Hematopoietic multipotent progenitor cell (in vitro differentiated cells): ENCODE measurements around the gene ARHGEF4. TPM values are rescaled to one million over a fixed set of nuclear protein-coding genes. Genes with fewer than 3 reads are reported as not detected.
A peak's percentile ranks its signal among the peaks of the same experiment; 100 is the strongest.
"Not testable (repeated sequence)": the region's sequence is repeated elsewhere in the genome, so short reads cannot be mapped to it uniquely, and the experiment has no call there.

Source experiments
- DNase-seq, 3 donors: peaks; one replicate each; pipeline ENCODE4 v3.0.0-alpha.2; 2011 to 2015; ENCODE audit warnings: low read depth in 2 of 3, low spot score in 2 of 3
- total RNA-seq: library from RNA; depleted of rRNA; stranded (reverse); fragments of >200 nt; gene quantifications from one replicate; pipeline ENCODE4 v1.2.3, GENCODE V29; 2012

Gene ARHGEF4
- total RNA-seq, 1 donor: under 0.01 TPM

DNA sequence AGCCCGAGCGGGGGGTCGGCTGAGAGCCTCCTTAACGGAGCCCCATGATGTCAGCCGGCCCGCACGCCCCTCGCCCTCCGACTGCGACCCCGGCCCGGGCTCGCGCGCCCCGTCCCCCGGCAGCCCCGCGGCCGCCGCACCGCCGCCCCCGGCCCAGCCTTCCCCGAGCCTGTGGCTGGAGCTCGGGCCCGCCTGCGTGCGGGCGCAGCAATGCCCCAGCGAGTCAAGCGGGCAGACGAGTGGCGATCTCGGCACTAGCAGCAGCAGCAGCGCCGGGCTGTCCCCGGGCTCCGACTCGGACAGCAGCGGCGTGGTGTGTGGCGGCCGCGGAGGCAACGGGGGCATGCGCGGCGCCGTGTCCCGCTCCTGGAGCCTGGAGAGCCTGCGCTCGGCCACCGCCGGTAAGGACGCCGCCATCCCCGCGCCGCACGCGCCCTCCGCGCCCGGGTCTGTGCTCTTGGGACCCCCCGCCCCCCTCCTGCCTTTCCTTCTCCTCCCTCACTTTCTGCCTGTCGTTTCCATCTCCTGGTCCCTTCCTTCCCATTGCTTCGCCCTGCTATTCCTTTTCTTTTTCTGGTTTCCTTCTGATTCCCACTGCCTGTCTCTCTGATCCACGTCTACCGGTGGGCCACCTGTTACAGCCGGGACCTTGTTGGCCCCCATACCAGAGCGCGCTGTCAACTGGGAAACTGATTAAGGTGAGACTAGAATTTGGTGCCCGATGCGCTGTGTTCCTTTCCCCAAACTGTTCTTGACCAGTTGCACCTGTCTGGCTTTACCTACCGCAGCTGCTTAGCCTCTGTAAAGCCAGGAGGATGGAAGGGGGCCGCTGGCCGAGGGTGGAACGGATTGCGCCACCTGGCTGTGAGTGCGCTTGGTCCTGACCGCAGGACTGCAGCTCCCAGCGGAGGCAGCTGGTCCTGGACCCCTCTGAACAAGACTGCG is 127.4 kb downstream of the ARHGEF4 start:
- DNase-seq: peak in 2 of 3 donors; percentile 25 to 51

DNA sequence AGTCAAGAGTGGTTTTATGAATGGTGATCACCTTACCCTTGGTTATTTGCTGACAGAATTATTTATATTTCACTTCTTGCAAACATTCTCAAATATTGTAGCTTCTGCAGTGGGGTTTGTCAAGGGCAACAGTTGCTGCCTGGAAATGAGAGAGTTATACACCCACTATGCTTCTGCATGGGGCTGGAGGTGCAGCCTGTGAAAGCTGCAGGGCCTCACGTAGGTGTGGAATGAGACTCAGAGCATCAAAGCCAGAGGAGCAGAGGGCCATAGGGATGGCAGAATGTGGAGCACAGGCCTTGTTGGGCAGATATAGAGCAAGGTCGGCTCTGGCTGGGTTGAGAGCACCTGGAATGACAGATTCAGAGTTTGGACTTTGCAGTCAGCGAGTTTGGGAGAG is 128.2 kb downstream of the ARHGEF4 start:
- no peak for DNase-seq

DNA sequence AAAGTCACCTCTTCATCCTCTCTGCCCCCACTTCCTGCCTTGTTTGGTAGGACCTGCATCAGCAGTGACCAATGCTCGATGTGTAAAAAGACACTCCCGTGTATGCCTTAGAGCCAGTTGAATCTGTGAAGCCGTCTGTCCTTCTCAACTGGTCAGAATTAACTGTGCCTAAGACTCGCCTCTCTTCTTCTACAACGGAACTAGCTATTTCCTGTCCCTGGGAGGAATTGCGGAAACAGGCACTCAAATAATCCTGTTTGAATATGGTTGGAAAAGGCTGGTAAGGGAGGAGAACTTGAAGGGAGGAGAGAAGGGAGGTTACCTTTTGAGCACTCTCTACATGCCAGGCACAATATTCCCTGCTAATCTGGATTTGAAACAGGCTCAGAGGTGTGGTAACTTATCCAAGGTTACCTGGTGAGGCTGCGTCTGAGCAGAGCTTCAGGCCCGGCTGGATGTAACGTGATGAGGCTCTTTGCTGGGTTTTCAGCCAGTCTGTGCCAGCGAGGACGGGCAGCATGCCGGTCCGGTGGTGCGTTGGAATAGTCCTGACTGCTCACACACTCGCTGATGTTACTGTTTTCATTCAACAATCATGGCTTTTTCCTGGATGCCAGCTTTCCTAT is 129.5 kb downstream of the ARHGEF4 start:
- no peak for DNase-seq

DNA sequence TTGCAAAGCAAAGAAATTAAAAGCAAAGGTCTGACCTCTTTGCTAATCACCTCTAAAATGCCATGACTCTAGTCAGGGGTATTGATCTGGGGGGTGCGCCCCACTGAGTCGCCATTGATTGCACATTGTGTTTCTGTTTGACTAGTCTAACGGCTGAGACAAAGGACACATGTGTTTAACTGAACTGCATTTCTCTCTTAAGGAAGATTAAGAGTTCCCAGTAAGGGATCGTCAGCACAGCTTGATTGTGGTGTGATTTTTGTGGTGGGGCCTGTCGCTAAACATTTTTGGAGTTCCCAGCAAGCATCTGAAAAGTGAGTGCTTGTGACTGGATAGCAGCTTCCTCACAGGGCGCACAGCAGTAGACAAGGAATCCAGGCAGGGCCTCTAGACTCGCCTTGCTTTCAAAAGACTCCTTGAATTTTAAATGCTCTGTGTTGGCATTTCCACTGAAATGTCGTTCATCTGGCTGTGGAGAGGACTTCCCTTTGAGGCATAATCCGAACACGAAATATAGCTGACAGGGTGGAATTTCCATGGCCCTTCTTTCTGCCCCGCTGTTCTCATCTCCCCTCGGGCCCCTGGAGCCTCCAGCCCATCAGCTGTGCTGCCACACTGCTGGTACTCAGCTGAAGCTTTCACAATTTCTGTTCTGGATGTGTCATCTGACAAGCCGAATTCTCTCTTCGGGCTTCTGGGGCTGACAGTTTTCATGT is 130.2 kb downstream of the ARHGEF4 start:
- no peak for DNase-seq

DNA sequence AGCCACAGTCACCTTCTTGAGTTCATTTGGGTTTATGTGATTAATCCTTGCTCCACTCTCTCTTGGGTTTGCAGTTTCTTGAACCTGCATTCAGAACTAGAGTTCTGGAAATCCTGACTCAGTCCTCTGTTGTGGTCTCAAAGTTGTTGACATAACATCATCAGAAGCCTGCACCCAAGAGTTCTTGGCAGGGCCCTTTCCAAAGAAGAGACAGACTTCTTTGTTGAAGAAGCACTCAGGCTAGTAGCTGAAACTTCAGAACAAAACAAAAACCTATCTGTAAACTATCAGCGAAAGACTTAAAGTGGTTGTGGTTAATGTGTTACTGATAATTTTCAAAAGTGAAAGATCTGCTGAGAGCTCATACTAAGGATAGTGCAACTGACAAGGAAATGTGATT is 135.7 kb downstream of the ARHGEF4 start:
- DNase-seq: no peak

DNA sequence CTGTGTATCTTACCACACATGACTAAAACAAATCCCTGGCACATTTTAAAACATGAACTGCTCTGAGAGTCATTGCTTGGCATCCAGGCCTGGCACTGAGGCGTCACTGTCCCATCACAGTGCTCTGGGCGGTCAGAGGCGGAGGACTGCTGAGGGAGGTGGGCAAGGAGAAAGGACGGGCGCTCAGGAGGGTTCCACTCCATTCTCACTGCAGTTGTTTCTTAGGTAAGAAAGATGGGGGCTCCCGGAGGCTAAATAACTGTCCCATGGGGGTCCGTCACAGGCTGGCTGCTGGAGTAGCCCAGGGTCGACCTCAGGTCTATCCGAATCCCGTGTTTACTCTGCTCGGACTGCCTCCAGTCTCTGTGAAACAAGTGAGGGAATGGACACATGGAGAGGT is 139.0 kb downstream of the ARHGEF4 start:
- no peak for DNase-seq

DNA sequence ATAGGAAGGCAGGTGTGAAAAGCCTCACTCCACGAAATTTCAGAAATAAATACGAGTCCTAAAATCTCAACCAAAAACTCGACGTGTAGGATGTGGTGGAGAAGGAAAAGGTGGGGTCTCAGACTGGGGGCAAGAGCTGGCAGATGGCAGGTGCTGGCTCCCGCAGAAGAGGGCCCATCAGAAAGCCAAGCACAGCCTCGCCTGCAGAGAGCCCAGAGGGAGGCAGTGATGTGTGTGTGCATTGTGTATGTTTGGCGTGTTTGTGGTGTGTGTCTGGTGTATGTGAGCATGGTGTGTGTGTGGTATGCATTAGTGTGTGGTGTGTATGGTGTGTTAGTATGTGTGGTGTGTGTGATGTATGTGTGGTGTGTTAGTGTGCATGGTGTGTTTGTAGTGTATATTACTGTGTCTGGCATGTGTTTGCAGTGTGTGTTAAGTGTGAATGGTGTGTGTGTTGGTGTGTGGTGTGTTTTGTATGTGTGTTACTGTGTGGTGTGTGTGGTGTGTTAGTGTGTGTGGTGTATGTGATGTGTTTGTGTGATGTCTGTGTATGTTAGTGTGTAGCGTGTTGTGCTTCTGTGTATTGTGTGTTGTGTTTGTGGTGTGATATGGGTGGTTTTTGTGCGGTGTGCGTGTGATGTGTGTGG is 140.0 kb downstream of the ARHGEF4 start:
- DNase-seq: no peak

DNA sequence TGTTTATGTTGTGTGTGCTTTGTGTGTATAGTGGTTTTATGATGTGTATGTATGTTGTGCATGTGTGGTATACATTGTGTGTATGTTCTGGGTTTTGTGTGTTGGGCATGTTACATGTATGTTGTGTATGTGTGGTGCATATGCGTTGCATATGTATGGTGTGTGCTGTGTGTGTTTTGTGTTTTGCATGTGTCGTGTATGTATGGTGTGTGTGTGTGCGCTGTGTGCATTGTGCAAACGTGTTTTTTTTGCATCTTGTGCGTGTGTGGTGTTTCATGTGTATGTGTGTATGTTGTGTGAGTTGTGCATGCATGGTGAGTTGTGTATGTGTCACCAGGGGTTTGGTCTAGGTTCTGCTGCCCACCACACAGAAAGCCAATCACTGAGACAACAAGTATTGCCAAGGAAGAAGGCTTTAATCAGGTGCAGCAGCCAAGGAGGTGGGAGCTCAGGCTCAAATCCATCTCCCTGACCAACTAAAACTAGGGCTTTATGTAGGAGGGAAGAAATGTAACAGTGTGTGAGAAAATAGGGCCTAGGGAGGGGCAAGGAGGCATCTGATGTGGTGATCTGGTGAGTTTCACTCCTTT is 140.8 kb downstream of the ARHGEF4 start:
- no peak for DNase-seq

DNA sequence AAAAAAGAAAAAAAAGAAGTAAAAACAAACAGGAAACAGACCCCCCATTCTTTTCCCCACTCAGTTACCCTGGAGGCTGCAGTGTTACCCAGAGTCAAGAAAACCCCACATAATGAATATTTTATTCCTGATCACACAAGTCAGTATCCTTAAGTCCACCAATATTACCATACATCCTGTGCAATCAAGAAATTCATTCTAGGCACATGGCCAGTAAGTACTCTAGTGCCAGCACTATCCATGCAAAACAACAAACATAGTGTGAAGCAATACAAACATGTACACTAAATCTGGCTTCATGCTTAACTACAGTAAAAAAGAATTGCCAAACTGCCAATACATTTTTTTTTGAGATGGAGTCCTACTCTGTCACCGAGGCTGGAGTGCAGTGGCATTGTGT is 145.0 kb downstream of the ARHGEF4 start:
- DNase-seq: no peak

DNA sequence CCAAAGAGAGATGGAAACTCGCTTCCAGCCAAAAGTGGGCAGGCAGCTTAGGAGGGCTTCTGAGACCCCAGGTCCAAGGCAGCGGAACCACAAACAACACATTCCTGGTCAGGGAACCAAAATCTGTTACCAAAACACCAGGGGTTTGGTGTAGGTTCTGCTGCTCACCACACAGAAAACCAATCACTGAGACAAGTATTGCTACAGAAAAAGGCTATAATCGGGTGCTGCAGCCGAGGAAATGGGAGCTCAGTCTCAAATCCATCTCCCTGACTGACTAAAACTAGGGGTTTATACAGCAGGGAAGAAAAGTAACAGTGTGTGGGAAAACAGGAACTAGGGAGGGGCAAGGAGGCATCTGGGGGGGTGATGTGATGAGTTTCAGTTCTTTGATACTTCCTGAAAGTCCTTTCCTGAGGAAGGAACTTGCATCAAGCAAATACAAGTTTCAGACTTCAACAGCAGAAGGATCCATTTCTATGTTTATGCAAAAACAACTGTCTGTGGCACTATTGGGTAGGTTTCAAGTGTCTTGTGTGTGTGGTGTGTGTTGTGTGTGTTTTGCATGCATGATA is 148.6 kb downstream of the ARHGEF4 start:
- DNase-seq: no peak

DNA sequence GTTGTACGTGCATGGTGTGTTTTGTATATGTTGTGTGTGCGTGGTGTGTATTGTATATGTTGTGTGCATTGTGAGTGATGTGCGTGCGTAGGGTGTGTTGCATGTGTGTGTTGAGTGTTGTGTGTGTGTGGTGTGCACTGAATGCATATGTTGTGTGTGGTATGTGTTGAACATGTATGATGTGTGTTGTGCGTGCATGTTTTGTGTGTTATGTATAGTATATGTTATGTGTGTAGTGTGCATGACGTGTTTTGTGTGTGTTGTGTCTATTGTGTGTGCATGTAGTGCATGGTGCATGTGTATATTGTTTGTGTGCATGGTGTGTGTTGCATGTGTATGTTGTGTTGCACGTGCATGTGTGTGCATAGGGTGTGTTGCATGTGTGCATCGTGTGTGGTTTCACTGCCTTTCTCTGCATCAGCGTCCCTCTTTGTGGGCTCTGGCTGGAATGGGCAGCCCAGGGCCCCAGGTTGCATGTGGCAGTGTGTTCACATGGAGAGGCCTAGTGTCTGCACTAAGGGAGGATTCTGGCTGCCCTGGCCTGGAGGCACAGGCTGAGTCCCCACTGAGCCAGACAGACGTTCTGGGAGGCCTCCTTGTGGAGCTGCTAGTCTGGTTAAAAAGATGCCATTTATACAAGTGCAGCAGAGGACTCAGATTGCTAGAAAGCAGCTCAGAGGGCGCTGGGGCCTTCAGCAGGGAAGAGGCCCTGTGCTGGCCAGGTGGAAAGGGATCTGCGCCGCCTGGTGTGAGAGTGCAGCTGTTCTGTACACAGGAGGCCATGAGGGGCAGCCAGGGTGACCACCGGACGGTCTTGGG is 149.3 kb downstream of the ARHGEF4 start:
- DNase-seq: no peak

DNA sequence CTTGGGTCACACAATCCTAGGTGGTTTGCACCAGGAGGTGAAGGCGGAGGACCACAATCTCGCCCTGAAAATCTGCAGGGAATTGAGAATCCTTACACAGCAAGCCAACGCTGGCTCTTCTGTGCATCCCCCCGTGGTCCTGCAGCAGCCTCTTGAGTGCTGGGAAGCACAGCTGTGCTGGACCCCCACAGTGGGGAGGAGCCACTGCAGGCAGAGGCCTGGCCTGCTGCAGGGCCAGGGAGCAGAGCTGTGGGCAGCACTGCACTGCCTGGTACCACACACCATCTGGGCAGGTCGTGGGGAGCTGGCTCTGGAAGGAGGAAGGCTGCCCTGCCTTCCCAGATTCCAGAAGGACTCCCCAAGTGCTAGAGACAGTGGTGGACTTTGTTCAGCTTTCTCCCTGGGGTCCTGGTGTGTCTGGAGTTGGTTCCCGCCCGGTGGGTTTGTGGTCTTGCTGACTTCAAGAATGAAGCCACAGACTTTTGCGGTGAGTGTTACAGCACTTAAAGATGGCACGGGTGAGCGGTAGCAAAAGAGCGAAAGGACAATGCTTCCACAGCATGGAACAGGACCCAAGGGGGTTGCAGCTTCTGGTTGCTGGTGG is 150.3 kb downstream of the ARHGEF4 start:
- DNase-seq: no peak

DNA sequence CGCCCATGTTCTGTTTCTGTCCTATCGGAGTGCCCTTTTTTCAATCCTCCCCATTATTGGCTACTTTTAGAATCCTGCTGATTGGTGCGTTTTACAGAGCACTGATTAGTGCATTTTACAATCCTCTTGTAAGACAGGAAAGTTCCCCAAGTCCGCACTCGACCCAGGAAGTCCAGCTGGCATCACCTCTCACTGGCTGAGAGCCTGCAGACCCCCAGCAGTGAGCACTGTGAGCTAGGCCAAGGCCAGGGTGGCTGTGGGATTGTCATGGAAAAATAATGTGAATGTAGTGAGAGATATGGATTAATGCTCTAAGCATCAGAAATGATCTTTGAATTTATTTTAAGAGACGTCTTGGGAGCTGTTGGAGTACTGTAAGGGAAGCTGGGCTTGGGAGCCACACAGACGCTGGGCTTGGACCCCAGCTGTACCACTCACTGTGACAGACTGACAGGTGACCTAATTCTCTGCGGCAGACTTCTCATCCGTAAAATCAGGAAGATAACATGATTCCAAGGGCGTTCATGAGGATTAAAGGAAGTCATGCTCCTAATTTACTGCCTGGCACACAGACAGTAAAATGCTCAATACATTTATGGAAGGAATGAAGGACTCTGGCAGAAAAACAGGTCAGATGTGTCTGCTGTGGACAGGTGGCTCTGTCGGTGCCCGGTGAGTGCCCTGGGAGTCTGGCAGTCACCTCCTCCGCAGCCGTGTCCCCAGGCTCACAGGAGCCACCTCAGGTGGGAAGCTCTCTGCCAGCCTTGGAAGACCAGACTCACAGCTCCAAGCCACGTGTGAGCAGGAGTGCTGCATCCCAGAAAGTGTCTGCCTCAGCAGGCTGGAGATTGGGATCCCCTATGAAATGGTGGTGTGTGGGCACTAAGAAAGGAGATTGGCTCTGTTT is 151.1 kb downstream of the ARHGEF4 start:
- DNase-seq: no peak

DNA sequence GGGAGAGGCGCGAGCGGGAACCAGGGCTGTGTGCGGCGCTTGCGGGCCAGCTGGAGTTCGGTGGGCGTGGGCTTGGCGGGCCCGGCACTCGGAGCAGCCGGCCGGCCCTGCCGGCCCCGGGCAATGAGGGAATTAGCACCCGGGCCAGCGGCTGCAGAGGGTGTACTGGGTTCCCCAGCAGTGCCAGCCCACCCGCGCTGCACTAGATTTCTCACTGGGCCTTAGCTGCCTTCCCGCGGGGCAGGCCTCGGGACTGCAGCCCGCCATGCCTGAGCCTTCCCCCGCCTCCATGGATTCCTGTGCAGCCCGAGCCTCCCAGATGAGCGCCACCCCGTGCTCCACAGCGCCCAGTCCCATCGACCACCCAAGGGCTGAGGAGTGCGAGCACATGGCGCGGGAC is 154.7 kb downstream of the ARHGEF4 start:
- DNase-seq: not testable (repeated sequence)

DNA sequence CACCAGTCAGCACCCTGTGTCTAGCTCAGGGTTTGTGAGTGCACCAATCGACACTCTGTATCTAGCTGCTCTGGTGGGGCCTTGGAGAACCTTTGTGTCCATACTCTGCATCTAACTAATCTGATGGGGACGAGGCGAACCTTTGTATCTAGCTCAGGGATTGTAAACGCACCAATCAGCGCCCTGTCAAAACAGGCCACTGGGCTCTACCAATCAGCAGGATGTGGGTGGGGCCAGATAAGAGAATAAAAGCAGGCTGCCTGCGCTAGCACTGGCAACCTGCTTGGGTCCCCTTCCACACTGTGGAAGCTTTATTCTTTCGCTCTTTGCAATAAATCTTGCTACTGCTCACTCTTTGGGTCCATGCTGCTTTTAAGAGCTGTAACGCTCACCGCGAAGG is 155.3 kb downstream of the ARHGEF4 start:
- DNase-seq: not testable (repeated sequence)

DNA sequence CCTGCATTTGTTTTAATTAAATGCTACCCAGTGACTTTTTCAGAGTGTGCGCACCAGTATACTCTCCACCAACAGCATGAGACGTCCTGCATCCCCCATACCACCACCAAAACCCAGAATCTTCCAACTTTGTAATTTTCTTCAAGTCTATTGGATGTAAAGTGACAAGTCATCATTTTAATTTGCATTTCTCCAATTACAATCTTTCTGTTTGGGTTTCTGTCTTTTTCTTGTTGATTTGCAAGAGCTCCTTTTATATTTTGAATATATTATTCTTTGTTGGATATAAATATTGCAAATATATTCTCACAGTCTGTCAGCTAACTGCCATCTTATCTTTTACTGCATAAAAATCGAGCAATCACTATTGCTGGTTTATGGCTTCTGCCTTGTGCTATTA is 160.0 kb downstream of the ARHGEF4 start:
- no peak for DNase-seq

DNA sequence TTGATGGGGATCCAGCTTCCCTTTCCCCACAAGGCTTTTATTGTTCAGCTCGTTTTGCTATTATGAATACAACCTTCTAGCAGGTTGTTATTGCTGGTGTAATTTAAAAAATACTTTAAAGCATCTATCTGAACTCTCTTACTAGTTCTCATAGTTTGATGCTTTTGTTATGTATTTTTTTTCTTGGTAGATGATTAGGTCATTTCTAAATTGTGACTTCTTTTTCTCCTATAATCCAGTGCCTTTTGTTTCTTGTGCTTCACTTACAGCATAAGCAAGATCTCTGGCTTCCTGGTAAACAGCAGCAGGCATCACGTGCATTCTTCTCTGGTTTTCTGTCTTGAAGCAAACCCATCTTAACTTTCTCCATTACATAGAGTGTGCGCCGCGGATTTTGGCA is 160.5 kb downstream of the ARHGEF4 start:
- DNase-seq: no peak

DNA sequence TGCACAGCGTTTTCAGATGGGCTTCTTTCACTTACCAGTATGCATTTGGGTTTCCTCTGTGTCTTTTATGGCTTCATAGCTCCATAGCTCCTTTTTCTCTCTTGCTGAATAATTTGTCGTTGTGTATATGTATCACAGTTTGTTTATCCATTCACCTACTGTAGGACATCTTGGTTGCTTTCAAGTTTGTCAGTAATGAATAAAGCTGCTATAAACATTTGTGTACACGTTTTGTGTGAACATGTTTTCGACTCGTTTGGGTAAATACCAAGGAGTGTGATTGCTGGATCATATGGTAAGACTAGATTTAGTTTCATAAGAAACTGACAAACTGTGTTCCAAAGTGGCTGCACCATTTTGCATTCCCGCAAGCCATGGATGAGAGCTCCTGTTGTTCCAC is 161.8 kb downstream of the ARHGEF4 start:
- no peak for DNase-seq
